NCI-H82 (cell line): ENCODE data around the gene KCNQ1.
A peak's percentile ranks its signal among the peaks of the same experiment; 100 is the strongest.

Experiments used
- DNase-seq: peaks from one replicate; lab custom pipeline; 2025; lab: John Stamatoyannopoulos, UW

KCNQ1 gene

DNA sequence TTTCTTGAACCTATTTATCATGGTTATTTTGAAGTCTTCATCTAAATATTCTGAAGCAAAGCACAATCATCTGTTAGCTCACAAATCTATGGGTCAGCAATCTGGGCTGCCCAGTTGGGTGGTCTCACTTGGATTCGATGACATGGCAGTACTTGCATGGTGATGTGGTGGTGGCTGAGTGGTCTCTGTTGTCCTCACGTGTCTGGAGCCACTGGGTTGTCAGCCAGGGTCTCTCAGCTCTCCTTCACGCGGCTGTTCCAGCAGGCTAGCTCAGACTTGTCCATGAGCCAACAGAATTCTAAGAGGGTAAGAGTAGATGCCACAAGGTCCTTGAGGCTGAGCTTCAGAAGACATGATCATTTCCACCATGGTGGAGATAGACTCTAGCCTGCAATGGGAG, 321.4 kb downstream of the KCNQ1 start:
- no peak for DNase-seq

GRCh38 chr11:2767071-2767470, 322.3 kb downstream of the KCNQ1 start:
- no peak for DNase-seq

DNA sequence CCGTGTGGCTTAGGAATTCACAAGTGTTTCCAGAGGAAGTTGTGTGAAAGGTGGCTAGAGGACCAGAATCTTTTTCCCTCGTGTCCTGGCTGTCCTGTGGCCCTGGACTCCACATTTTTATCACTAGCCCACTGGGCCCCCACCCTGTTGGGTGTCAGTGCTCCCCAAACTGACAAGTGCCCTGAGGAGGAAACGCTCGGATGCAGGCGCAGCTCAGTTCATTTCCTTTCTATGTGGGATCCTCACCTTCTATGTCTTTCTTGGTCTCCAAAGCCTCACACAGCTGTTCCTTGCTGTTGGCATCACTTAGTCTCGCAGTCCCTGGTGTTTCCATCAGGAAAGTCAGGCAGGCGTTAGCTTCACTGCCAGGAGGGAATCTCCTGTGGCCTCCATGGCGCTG, 323.0 kb downstream of the KCNQ1 start:
- no peak for DNase-seq

GRCh38 chr11:2768471-2769408, 323.9 kb downstream of the KCNQ1 start:
- DNase-seq = no peak

- no peak for DNase-seq
Measured at GRCh38 chr11:2769409-2770095, 324.7 kb downstream of the KCNQ1 start.

- no peak for DNase-seq
Measured at GRCh38 chr11:2770096-2770751, 325.4 kb downstream of the KCNQ1 start.

GRCh38 chr11:2770761-2771301, 326.0 kb downstream of the KCNQ1 start:
- DNase-seq = no peak

DNA sequence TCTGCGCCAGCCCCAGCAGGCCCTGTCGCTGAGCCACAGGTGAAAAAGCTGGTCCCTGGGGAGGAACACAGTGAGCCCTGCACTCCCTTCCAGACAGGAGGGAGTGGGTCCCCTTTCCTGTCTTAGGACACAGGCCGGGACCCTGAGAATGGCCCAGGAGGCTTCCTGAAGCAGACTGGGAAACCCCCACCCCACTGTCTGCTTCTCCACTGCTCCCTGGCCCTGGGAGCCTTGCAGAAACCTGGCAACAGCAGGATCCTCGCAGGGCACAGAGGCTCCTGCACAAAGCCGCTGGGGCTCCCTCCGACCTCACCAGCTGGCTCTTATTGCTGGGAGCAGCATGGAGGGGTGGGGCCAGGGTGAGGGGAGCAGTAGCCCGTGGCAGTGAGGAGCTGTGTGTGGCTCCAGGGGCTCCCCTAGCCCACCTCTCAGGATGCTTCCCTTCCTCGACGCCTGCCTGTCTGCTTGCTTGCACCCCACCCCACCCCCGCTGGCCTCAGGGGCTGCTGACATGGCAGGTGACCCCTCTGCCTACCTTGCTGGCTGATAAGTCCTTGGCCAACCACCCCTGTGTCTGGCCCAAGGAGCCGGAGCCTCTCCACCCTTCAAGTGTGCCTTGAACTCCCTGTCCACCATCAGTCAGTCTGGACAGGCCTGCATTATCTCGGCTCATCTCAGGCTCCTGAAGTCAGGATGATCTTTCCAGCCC, 327.1 kb downstream of the KCNQ1 start:
- peak; percentile 52 for DNase-seq

GRCh38 chr11:2772544-2773031, 327.8 kb downstream of the KCNQ1 start:
- DNase-seq = no peak

GRCh38 chr11:2774173-2775082, 329.6 kb downstream of the KCNQ1 start:
- DNase-seq = no peak

GRCh38 chr11:2775083-2775625, 330.3 kb downstream of the KCNQ1 start:
- no peak for DNase-seq

DNA sequence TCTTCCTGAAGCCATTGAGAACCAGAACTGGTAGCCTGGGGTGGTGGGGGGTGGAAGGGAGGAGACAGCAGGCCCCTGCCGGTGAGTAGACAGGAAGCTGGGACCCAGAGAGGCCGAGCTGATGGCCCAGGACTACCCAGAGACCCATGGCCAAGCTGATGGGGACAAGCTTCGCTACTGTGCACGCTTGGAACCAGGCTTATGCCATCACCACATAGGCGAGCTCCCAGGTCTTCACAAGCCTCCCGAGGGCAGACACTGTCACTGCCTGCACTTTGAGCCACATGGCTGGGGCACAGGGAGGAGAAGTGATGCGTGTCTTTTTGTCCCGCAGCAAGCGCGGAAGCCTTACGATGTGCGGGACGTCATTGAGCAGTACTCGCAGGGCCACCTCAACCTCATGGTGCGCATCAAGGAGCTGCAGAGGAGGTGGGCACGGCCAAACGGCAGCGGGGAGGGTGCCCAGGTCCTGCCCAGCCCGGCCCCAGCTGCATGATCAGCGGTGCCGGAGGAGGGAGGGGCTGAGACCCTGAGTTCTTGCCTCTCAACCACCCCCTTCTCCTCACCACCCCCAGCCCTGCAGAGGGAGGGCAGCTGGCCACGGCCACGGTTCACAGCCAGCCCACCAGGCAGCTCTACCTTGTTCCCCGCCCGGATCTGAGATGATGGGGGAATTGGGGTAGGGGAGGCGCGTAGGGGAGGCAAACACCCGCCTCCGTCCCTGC, 331.0 kb downstream of the KCNQ1 start:
- DNase-seq = no peak

DNA sequence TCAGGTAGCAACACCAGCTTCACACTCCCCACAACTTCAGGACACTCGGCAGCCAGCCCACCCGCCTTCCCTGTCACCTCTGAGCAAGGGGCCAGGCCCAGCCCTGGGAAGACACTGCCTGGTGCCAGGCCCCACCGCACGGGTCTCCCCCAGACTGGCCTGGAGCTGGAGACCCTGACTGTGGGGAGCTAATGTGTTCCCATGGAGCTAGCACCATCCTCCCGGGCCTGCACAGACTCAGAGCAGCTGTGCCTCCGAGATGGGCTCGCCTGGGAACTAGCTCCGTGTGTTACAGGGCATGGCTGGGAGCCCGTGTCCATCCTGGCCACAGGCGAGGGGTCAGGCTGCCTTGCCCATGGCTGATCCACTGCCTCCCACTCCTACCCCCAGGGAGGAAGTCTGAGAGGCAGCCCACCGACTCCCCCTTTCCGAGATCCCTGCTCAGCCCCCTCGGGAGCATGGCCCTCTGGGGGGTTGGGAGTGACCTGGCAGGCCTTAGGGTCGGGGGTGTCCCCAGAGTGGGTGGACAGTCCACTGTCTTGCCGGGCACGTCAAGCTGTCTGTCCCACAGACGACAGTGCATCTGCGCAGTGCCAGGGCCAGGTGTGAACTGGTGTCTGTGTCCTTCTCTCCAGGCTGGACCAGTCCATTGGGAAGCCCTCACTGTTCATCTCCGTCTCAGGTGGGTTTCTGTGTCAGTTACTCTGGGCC, 331.7 kb downstream of the KCNQ1 start:
- DNase-seq = no peak

GRCh38 chr11:2777386-2777785, 332.6 kb downstream of the KCNQ1 start:
- no peak for DNase-seq

DNA sequence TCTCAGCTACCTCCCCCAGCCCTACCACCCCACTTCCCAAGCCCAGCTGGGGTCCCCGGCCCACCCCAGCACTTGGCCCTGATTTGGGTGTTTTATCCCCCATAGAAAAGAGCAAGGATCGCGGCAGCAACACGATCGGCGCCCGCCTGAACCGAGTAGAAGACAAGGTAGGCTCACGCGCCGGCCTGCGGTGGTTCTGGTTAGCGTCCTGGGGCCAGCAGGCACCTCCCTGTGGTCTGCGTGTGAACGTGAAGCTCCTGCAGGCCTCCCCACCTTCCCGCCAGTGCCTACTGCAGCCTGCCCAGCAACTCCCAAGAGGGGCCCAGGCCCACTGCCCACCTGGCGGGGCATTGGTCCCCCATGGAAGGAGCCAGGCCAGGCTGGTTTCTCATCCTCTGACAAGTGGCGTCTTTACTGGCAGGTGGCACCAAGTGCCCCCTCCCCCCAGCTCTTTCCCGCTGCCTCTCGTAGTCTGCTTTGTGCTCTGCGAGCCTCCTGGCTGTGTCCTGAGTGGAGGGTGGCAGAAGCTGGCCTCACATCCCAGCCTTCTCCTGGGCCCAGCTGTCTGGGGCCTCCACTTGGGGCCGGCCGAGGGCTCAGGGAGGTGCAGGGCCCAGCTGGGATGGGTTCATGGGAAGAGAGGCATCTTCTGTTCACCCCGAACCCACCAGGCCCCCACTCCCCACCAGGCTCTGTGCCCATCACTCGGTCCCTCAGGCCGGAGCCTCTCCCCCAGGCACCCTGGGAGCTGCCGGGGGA, 333.2 kb downstream of the KCNQ1 start:
- no peak for DNase-seq

- DNase-seq = no peak
Measured at GRCh38 chr11:2778630-2779498, 334.1 kb downstream of the KCNQ1 start.

GRCh38 chr11:2779499-2779980, 334.7 kb downstream of the KCNQ1 start:
- DNase-seq = no peak
